Uterus (tissue), 2 donors: Measurements from ENCODE around the gene FOXI1.

Experiments
- POLR2A ChIP-seq, 2 donors: fragments of 450-650 bp; IDR thresholded peaks; one replicate each; pipeline ENCODE4 v1.6.1; 2016; ENCODE audit warnings: antibody characterized with exemption in 2 of 2, mild to moderate bottlenecking in 1 of 2, moderate library complexity in 1 of 2
- TF ChIP-seq, protein P1 (sequence below), 4 experiments: fragments of 200-600 bp in 2 of 4; fragments of 450-650 bp in 2 of 4; sonication (generic) in 2 of 4; IDR thresholded peaks; one replicate each; pipeline ENCODE4 v1.5.1; 2016 to 2019; ENCODE audit warnings: antibody characterized with exemption in 4 of 4, mild to moderate bottlenecking in 2 of 4, moderate library complexity in 1 of 4

DNA sequence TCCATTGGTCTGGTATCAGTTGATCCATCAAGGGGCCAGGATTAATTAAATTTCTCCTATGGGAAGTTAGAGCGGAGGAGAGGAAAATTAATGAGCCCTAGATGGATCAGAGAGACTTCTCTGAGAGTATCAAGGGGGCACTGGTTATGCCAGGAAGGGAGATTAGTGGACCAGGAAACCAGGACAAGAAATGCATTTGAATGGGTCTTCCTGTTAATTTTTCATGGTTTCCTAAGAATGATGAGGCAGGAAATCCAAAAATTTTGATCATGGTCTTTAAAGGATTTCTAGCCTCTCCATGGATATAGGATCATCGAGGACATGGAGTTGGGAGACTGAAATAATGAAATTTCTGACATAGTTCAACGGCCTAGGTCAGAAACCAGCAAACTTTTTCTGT, 30.8 kb downstream of the FOXI1 start:
- TF ChIP-seq, protein P1, sequence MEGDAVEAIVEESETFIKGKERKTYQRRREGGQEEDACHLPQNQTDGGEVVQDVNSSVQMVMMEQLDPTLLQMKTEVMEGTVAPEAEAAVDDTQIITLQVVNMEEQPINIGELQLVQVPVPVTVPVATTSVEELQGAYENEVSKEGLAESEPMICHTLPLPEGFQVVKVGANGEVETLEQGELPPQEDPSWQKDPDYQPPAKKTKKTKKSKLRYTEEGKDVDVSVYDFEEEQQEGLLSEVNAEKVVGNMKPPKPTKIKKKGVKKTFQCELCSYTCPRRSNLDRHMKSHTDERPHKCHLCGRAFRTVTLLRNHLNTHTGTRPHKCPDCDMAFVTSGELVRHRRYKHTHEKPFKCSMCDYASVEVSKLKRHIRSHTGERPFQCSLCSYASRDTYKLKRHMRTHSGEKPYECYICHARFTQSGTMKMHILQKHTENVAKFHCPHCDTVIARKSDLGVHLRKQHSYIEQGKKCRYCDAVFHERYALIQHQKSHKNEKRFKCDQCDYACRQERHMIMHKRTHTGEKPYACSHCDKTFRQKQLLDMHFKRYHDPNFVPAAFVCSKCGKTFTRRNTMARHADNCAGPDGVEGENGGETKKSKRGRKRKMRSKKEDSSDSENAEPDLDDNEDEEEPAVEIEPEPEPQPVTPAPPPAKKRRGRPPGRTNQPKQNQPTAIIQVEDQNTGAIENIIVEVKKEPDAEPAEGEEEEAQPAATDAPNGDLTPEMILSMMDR (IDR thresholded peaks at IDR 0.05) = no peak
- no peak for TF ChIP-seq POLR2A (IDR thresholded peaks at IDR 0.05)
